HPDE6-E6E7 (cell line): ENCODE results near the gene GK.
"Not testable (repeated sequence)": the region's sequence is repeated elsewhere in the genome, so short reads cannot be mapped to it uniquely, and the experiment has no call there.

Experiments used
- DNase-seq: peaks from one replicate; pipeline ENCODE4 v3.0.0; 2011; ENCODE audit warnings: missing footprints; ENCODE audit errors: extremely low spot score

The GK gene

DNA sequence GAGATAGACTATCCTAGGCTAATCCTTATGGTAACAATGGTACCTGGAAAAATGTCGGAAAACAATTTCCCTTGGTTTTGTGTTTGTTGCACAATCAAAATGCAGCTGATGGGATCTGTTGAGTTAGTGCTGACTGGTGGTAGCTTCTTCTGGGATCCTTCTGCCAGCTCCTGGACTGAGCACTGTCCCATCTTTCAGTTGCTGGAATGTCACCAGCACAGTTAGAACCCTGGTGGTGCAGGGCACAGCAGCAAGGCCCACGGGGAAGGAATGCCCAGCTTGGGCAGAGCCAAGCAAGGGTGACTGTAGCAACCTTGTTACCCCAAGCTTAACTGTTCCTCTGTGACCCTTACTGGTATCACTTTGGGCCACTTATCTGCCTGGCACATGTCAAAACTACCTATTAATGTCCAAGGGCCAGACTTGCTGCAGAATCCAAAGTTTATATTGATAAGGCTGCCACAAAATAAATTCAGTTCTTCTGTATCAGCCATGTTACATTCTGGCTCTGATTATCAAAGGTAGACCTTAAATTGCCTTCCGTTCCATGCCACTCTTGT lies 53.1 kb downstream of the GK start:
- DNase-seq = no peak

DNA sequence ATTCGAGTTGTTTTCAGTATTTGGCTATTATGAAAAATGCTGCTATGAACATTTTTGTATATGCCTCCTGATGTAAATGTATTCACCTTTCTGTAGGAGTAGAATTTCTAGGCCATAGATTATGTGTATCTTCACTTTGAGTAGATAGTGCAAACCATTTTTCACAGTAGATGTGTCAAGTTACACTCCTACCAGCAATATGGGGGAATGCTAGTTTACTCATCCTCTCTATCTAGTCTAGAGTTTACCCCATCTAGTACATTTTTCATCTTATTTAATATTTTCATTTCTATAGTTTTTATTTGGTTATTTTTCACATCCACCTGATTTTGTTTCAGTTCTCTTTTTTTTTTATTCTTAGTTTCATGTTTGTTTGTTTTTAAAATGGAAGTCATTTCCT lies 59.0 kb downstream of the GK start:
- no peak for DNase-seq

DNA sequence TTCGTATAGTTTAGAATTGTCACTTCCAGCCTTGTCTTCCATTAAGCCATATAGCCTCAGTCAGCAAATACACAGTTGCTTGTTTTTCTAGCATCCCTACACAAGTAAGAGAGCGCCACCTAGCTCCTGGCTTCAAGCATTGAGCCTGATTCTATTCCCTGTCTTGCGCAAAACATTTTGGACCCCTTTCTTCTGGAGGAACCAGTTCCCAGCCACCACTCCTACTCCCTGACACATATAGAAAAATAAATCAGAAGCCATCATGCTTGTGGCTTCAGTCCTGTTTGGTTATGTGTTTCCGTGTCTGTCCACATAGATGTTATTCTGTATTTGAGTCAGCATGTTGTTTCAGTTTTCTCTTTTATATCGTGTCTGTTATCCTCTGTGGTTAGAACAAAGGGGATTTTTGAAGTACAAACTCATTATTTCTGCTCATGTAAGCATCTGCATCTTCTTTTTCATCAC lies 59.9 kb downstream of the GK start:
- peak; percentile 28 for DNase-seq

DNA sequence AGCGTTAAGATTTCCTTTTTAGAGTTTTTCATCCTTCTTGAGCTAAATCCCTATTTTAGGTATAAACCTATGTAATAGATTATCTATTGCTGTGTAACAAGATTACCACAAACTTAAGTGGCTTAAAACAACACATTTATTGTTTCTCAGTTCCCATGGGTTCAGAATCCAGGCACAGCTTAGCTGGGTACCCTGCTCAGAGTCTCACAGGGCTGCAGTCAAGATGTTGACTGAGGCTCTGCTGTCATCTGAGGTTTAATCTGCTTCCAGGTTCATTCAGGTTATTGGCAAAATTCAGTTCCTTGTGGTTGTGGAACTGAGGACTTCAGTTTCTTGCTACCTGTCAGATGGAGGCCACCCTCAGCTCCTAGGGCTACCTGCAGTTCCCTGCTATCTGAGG lies 60.9 kb downstream of the GK start:
- DNase-seq = no peak

DNA sequence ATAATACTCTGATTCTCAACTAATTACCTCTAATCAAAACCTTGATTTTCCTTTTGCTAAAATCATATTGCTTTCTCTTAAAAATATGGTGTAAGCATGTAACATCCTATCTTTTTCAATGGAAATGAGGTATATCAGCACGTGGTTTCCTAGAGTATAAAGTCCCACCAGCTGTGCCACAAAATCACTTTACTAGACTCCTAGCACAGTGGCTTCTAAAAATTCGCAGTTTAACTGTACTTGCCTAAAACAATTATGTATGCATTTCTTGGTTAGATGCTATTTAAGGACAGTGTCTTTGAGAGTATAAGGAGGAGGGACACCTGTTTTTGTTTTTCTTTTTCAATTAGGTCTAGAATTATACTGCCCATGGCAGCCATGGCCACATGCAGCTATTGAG lies 62.8 kb downstream of the GK start:
- DNase-seq = no peak

DNA sequence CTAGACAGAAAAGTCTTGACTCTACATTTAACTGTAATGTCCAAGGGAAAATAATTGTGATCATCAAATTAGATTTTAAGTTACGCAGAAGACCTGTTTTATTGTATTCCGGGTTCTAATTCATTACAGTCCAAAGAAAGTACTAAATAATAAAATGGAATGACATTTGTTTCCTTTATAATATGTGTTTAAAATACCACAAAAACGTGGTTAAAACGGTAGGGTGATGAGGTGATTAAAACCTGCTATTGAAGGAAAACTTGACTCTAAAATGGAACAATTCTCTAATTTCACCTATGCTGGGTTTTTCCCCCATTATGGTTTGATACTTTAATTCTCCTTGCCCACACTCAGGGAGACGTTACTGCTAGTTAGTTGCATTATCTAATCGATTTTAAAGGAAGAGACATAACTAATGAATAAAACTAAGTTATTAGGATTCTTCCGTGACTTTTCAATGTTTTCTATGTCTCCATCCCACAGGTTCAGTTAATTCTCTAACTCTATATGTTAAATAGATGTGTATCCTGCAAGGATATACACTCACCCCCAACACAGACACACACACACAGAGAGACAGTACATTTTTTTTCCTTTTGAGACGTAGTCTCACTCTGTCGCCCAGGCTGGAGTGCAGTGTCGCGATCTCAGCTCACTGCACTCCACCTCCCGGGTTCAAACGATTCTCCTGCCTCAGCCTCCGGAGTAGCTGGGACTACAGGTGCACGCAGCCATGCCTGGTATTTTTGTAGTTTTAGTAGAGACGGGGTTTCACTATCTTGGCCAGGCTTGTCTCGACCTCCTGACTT lies 80.8 kb downstream of the GK start:
- DNase-seq = no peak

DNA sequence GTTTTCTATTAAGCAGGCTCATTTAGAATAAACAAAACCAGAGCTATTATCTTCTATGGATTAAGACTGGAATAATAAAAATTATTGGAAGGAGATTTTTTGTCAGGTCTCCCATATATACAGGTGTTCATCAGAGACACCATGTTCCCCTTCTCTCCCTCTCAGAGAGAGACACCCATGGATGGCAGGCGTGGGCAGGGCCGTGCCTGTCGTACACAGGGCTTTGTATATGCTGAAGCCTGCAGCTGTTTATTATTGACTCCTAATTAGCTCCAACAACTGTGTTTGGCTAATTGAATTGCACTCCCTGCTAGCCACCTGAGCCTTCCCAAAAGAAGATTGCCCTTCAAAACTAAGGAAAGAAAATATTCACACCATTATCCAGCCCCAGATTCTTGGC lies 81.6 kb downstream of the GK start:
- DNase-seq = no peak

DNA sequence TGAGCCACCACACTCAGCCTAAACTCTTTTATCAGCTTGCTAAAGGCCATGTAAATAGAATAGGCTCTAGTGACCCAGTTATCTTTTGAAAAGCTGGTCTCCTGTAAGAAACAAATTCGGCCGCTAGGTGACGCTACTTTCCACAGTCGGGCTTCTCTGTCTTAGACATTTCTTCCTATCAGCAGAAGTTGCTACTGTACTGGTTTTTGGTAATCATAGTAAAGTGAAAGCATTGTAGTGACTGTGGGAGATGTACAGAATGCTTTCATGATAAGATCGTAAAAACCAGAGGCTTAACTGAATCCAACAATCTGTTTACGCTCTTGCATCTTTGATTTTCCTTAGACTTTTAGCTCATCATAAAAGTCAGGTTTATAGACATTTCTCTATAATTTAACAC lies 82.6 kb downstream of the GK start:
- peak; percentile 20 for DNase-seq

DNA sequence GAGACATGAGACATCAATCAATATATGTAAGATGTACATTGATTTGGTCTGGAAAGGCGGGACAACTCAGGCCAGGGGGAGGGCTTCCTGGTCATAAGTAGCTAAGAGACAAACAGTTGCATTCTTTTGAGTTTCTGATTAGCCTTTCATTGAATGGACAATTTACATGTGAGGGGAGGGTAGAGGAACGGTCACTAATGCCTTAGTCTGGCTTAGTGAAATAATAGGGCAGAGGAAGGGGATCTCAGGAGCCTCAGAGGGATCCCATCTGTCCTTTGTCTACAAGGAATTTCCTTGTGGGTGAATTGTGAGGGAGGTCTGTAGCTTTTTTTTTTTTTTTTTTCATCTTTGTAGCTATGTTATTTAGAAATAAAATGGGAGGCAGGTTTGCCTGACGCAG lies 88.3 kb downstream of the GK start:
- no peak for DNase-seq

DNA sequence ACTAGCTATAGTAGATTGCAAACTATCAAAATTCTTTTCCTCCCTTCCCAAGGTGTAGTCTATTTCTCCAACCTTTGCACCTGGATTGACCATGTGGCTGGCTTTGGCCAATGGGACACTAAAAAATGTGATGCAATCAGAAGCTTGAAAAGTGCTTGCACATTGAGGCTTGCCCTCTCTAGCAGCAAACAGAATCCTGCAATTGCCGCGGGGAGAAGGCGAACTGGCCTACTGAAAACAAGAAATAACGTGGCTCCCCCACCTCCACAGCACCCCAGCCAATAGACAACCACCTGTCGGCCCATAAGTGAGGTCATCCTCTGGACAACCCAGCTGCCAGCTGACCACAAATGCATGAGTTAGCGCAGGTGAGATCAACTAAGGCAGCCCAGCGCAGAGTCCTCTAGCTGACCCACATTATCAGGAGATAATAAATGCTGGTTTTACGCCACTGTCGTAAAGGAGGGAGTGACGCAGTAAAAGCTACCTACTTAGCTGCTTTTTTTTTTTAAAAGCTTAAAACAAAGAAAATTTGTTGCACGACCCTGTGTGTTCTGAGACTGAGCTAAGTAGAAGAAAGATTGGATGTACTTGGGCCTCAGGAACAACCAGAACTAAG lies 95.2 kb downstream of the GK start:
- DNase-seq = no peak

DNA sequence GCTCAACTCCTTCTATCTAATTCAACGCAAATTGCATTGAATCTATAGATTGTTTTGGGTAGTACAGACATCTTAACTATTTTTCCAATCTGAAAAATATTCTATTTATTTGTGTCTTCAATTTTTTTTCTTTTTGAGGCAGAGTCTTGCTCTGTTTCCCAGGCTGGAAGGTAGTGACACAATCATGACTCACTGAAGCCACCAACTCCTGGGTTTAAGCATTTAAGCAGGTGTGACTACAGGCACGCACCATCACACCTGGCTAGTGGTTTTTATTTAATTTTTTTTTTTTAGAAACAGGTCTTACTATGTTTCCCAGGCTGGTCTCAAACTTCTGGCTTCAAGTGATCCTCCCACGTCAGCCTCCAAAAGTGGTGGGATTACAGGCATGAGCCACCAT lies 98.3 kb downstream of the GK start:
- no peak for DNase-seq

DNA sequence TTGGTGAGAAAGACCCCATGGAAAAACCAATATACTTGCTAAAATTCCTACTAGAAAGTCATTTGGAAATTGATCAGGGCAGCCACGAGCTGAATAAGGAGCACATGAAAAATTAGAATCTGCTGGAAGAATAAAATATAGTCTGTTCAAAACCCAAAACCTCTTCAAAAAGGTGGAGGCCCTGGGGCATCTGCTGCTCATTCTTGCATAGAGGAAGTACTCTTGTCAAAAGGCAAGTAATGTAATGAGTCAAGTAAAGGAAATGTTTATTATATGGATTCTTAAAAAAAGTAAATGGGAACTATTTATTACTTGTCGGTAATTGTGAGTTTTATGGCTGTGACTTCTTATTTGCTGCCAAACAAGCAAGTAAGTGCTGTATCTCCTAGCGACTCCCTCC lies 109.5 kb downstream of the GK start:
- DNase-seq = no peak

DNA sequence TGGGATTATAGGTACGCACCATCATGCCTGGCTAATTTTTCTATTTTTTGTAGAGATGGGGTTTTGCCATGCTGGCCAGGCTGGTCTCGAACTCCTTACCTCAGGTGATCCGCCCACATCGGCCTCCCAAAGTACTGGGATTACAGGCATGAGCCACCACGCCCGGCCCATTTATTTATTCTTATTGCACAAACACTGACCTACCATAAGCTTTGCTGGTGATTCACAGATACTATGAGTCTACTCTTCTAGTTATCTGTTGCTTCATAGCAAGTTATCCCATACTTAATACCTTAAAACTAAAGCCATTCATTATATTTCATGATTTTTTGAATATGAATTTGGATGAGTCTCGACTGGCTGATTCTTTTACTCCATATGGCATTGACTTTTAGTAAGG lies 120.5 kb downstream of the GK start:
- not testable (repeated sequence) for DNase-seq

DNA sequence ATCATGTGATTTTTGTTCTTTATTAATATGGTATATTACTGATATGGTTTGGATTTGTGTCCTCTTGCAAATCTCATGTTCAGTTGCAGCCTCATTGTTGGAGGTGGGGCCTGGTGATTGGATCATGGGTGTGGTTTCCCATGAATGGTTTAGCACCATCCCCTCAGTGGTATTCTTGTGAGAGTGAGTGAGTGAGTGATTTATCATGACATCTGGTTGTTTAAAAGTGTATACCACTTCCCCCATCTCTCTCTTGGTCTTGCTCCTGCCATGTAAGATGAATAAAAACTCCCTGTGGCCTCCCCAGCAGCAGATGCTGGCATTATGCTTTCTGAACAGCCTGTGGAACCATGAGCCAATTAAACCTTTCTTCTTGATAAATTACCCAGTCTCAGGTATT lies 124.4 kb downstream of the GK start:
- no peak for DNase-seq

DNA sequence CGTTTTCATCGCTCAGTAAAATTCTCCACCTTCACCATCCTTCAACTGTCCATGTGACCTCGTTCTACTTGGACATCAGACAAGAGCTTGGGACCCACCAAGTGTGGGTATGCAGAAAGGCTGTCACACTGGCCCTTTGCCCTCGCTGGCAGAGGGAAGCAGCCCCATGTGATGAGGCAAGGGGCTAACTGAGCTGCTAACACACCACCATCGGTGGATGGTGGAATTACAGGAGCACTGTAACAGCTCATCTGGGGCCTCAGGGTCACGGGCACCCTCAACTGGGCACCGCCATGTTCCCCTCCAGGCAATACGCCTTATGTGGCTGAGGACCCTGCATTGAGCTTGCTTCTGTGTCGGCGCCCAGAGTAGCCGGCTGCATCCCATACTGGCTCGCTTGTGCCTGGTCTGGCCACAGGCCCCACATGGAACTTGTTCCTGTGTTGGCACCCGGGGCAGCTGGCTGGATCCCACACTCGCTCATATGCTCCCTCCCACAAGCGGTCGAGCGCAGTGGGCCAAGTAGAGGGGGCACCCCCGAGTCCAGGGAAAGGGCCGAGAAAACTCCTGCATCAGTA lies 126.3 kb downstream of the GK start:
- no peak for DNase-seq
